Activated CD8-positive, alpha-beta memory T cell treated with anti-CD3 and anti-CD28 coated beads, Interleukin-2, amount 50 U/mL, for 1 hour (primary cell): ENCODE results near the gene PTPRG.

Experiments used
- DNase-seq: peaks from one replicate; pipeline ENCODE4 v3.0.0-alpha.2; 2020; ENCODE audit errors: extremely low read depth

PTPRG gene

GRCh38 chr3:61650719-61651410, 89.5 kb downstream of the PTPRG start:
- DNase-seq, result no peak

DNA sequence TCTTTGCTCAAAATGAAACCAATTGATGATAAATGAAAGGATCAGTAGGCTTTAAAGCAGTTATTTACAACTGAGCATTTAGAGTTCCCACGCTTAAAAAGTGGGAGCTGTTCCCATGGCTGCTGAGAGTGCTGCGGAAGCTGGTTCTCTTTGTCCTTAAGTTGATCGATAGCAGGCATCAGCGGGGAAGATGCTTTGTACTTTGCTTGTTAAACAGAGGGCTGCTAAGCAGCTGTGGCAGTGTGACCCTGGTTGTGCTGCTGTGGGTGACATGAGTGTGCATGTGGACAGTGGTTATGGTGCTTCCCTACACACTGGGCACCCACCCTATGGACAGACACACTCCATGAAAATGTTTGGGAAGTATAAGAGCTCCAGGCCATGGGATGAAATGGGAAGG, 96.3 kb downstream of the PTPRG start:
- DNase-seq, result no peak

GRCh38 chr3:61662861-61663260, 101.5 kb downstream of the PTPRG start:
- DNase-seq, result no peak

GRCh38 chr3:61663356-61664104, 102.2 kb downstream of the PTPRG start:
- no peak for DNase-seq

DNA sequence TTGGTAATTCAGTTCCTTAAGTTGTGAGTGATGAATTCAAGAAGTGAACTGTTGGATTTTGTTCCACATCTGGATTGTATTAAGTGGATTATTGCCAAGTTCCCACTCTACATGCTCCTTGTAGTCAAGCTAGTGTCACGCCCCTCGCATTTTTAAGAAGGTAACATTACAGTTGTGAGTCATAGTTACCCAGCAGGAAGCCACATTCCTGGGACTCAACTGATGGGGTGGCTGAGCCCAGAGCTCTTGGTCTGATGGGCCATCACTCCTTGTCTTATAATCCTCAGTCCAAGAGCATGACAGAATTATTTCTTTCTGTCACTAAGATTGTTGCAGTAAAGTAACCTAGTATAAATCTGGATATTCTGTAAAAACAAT, 102.7 kb downstream of the PTPRG start:
- no peak for DNase-seq

DNA sequence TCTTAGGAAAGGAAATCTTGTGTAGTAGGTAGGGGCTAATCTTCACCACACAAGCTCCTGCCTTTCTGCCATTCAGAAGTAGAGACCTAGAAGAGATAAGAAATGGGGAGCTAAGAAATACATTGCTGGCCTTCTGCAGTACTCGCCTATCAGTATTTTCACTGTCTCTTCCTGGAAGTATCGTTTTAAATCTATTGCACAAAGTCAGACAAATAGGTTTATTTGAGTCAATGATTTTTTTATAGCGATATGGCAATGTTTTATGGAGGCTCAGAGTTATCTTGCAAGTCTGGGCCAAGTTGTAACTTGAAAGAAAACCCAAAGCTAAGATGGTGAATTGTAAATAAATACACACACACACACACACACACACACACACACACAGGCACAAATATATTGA, 103.8 kb downstream of the PTPRG start:
- no peak for DNase-seq

- no peak for DNase-seq
Measured at GRCh38 chr3:61665987-61666386, 104.6 kb downstream of the PTPRG start.

DNA sequence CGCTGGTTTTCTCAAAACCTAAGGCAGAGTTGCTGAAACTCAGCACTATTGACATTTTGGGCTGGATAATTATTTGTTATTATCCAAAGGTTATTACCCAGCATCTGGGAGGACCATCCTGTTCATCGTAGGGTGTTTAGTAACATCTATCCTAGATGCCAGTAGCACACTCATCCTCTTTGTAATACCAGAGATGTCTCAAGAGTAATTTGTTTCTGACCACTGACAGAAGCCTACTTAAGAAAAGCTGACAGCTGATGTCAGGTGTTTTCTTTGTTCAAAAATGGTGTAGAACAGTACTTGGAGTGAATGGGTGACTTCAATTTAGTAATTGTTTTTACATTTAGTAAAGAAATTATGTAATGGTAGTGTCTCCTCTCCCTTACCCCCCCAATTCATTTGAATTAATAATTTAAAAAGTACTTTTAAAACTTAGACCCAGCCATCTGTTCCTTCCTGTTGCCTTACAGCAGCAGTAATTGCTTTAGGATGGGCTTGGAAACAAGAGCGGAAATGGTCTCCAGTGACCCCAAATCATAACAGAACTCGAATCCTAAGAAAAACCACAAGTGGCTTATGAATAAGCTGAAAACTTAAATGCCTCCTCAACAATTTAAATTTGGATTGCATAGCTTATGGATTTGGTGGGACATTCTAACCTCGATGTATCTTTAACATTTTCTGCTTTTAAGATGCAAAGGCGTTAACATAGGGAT, 105.4 kb downstream of the PTPRG start:
- DNase-seq, result no peak

GRCh38 chr3:61667383-61667782, 106.0 kb downstream of the PTPRG start:
- no peak for DNase-seq

- no peak for DNase-seq
Measured at GRCh38 chr3:61667814-61668213, 106.4 kb downstream of the PTPRG start.

DNA sequence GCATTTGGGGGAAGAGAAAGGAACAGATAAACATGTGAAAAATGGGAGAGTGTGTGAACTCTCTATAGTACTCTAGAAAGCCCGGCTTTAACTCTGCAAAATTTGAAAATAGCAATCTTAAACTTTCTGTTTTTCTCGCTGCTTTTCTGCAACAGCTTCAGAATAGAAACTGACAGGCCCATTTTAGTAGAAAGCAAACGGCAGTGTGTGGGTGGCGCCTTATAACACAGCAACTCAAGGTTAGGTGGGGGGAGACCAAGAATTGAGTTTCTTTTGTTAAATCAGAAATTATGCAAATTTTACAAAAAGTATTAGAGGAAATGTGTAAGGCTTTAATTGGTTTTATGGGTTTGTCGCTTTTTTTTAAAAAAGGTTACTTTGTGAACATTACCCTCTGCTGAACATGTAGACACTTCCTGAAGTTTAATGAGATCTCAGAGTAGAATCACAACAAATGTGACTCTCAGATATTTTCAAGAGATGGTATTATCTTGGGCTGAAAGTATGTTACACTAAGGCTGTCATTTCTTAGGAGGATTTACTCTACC, 107.0 kb downstream of the PTPRG start:
- DNase-seq, result no peak

- no peak for DNase-seq
Measured at GRCh38 chr3:61669203-61669602, 107.8 kb downstream of the PTPRG start.

DNA sequence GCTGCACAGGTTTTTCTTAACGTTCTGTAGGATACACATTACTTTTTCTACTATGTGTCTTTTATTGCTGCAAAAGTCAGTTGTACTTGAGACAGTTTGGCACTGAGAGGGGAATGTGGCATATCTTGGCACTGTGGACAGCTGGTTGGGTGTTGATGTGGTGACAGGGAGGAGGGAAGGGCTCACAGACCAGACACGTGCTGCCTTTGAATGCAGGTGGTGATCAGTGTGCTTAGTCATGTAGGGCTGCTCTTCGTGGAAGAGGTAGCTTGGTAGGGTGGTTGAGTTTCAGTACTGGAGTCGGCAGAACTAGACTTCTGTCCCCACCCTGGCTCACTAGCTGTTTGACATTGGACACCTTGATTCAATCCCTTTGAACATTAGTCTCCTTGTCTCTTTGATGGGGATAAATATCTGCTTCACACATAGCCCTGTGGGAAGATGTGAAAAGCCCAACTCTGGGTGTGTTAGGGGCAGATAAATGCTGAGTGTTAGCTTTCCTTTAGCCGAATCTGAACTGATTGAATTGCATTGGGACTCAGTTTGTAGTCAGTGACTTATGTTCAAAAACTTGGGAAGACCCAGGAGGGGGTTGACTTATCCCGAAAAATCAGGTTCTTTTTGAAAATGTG, 108.4 kb downstream of the PTPRG start:
- DNase-seq, result no peak

DNA sequence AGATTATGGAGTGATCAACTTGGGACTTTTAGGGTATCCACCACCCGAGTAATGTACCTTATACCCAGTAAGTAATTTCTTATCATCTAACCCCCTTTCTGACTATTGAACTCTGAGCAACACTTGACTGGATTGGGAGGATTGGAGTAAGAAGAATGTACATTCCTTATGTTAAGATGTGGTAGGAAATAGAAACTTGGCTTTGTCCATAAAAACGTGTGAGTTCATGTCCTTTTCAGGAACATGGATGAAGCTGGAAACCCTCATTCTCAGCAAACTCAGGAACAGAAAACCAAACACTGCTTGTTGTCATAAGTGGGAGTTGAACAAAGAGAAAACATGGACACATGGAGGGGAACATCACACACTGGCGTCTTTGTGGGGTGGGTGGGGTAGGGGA, 112.3 kb downstream of the PTPRG start:
- no peak for DNase-seq

DNA sequence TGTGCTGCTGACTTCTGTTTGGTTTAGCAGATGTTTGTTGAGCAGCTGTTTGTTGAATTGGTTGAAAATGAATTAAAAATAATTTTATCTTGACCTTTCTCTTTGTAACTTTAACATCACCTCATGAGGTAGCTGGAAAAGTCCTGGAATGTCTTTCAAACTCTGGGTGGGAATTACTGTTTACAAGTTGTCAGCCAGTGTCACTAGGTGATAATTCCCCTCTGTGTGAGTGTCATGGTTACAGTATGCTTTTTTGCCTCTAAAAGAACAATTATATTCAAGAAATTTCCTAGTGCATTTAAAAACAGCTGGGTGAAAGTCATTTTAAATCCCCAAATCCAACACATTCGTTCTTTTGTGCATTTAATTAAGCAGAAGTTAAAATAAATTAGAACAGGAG, 113.2 kb downstream of the PTPRG start:
- no peak for DNase-seq

GRCh38 chr3:61679026-61679425, 117.7 kb downstream of the PTPRG start:
- no peak for DNase-seq

DNA sequence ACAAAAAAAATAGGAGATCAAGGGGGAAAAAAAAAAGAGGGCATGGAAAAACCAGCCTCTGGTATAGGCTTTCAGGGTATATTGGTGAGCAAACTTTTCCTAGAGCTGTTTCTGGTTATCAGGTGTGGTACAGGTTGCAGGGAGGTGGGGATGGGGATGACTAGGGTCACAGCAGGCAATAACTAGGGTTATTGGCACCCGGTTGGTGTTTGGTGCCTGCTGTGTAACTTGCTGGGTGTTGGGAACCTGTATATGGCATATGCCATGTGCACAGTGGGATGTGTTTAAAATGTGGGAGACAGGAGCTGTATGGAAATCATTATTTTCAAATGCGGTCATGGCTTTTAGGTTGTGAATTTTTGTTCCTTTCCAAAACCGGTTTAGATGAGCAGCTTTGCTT, 119.2 kb downstream of the PTPRG start:
- no peak for DNase-seq

- DNase-seq, result no peak
Measured at GRCh38 chr3:61681636-61682035, 120.3 kb downstream of the PTPRG start.

GRCh38 chr3:61682671-61683548, 121.5 kb downstream of the PTPRG start:
- no peak for DNase-seq

- no peak for DNase-seq
Measured at GRCh38 chr3:61683549-61684236, 122.3 kb downstream of the PTPRG start.

DNA sequence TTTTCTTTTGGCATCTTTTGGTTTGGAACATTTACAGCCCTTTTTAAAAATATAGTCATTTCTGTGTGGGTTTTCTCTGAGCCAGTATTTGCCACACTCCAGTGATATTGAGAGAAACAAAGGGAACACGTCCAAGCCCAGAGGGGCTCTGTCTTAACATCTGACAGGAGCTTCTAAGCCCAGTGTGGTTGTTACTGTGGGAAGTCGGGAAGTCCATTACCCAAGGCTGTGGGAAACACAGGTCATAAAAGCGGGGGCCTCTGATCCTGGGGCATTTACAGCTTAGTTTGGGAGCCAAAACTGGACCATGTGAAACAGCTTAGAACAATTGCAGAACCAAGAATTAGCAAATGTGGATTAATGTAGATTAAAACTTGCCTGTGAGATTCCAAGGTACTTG, 123.0 kb downstream of the PTPRG start:
- DNase-seq, result no peak
